OCI-LY1 (cell line): ENCODE measurements around the gene FNBP1.

Experiments used
- H2AFZ ChIP-seq: fragments of 200-600 bp; sonication (generic), shearing (Covaris generic); 2 replicates; pipeline ENCODE4 v1.6.0; 2014; ENCODE audit warnings: antibody characterized with exemption, mild to moderate bottlenecking, low read length
- H3F3A ChIP-seq: fragments of 200-600 bp; sonication (generic), shearing (Covaris generic); 2 replicates; pipeline ENCODE4 v1.6.0; 2014; ENCODE audit warnings: mild to moderate bottlenecking, antibody characterized with exemption, low read length, moderate library complexity; ENCODE audit not compliant: insufficient read depth
- H3K27ac ChIP-seq: fragments of 200-600 bp; sonication (generic); 2 replicates; pipeline ENCODE4 v1.5.1; 2014; ENCODE audit warnings: low read length, mixed run types, mild to moderate bottlenecking, low read depth; ENCODE audit not compliant: poor library complexity, severe bottlenecking
- H3K27me3 ChIP-seq: fragments of 200-600 bp; sonication (generic); 2 replicates; pipeline ENCODE4 v1.6.0; 2014; ENCODE audit warnings: antibody characterized with exemption, mild to moderate bottlenecking, low read length, moderate library complexity; ENCODE audit not compliant: insufficient read depth
- H3K36me3 ChIP-seq: fragments of 200-600 bp; sonication (generic); 2 replicates; pipeline ENCODE4 v1.6.1; 2014; ENCODE audit warnings: mild to moderate bottlenecking, antibody characterized with exemption, low read length, moderate library complexity, mixed read lengths; ENCODE audit not compliant: insufficient read depth
- H3K4me1 ChIP-seq: fragments of 200-600 bp; sonication (generic); 2 replicates; pipeline ENCODE4 v1.5.1; 2014; ENCODE audit warnings: mild to moderate bottlenecking, low read length, moderate library complexity; ENCODE audit not compliant: insufficient read depth, severe bottlenecking
- H3K4me2 ChIP-seq: fragments of 200-600 bp; sonication (generic), shearing (Covaris generic); 2 replicates; pipeline ENCODE4 v1.6.1; 2014; ENCODE audit warnings: low read length
- H3K4me3 ChIP-seq: fragments of 200-600 bp; sonication (generic); 2 replicates; pipeline ENCODE4 v1.5.1; 2014; ENCODE audit warnings: low read length, low read depth, mild to moderate bottlenecking, mixed read lengths; ENCODE audit not compliant: poor library complexity, severe bottlenecking
- H3K79me2 ChIP-seq: fragments of 200-600 bp; shearing (Covaris generic); 2 replicates; pipeline ENCODE4 v1.6.1; 2016; ENCODE audit warnings: mixed run types, low read length, mixed read lengths; ENCODE audit not compliant: insufficient read depth
- H3K9ac ChIP-seq: fragments of 200-600 bp; sonication (generic), shearing (Covaris generic); 2 replicates; pipeline ENCODE4 v1.6.1; 2014; ENCODE audit warnings: mild to moderate bottlenecking, low read length, mixed read lengths
- H3K9me2 ChIP-seq: fragments of 200-600 bp; sonication (generic), shearing (Covaris generic); 2 replicates; pipeline ENCODE4 v1.6.1; 2014; ENCODE audit warnings: low read depth, mild to moderate bottlenecking, low read length, mixed read lengths
- H3K9me3 ChIP-seq: fragments of 200-600 bp; shearing (Covaris generic); 2 replicates; pipeline ENCODE4 v1.6.1; 2014; ENCODE audit warnings: low read length, mixed read lengths
- H4K20me1 ChIP-seq: fragments of 200-600 bp; sonication (generic), shearing (Covaris generic); 2 replicates; pipeline ENCODE4 v1.6.0; 2016; ENCODE audit warnings: mild to moderate bottlenecking, low read length; ENCODE audit not compliant: insufficient read depth
- CTCF ChIP-seq: fragments of 200-600 bp; sonication (generic), shearing (Covaris generic); IDR thresholded peaks from 2 replicates; pipeline ENCODE4 v1.5.1; 2017; ENCODE audit warnings: mild to moderate bottlenecking, antibody characterized with exemption, low read length, moderate library complexity, mixed read lengths
- EZH2 ChIP-seq: fragments of 200-600 bp; sonication (generic), shearing (Covaris generic); IDR thresholded peaks from 2 replicates; pipeline ENCODE4 v1.8.0; 2017; ENCODE audit warnings: borderline replicate concordance, mixed run types, mild to moderate bottlenecking, antibody characterized with exemption, low read length, moderate library complexity, mixed read lengths

The FNBP1 gene

GRCh38 chr9:130036099-130036498 lies 6.9 kb downstream of the FNBP1 start:
- H3K4me1 ChIP-seq: peaks cover 20% of the 10 kb centered on the region
- no peaks in the 10 kb centered on the region for H3K79me2 ChIP-seq
- H4K20me1 ChIP-seq: no peaks in the 10 kb centered on the region
- H3K9me3 ChIP-seq: no peaks in the 10 kb centered on the region
- no peak overlapping the region for H2AFZ ChIP-seq
- H3K27me3 ChIP-seq: peaks cover 6% of the 10 kb centered on the region; the same call in 1 of the 2 replicates
- H3K36me3 ChIP-seq: no peaks in the 10 kb centered on the region
- TF ChIP-seq CTCF: no peak
- TF ChIP-seq EZH2: no peak
- H3F3A ChIP-seq: no peaks in the 10 kb centered on the region
- H3K4me2 ChIP-seq: no peak overlapping the region
- H3K9ac ChIP-seq: no peak overlapping the region
- no peaks in the 10 kb centered on the region for H3K9me2 ChIP-seq
- H3K4me3 ChIP-seq: no peak overlapping the region
- H3K27ac ChIP-seq: no peak overlapping the region

- Histone ChIP-seq H3K9ac (no peak overlapping the region), H3K79me2 (no peaks in the 10 kb centered on the region), H3K9me3 (no peaks in the 10 kb centered on the region), H2AFZ (no peak overlapping the region), H3K27ac (no peak overlapping the region), H3K4me1 (peaks cover 13% of the 10 kb centered on the region), H4K20me1 (no peaks in the 10 kb centered on the region), H3F3A (no peaks in the 10 kb centered on the region), H3K4me2 (no peak overlapping the region), H3K36me3 (no peaks in the 10 kb centered on the region), H3K27me3 (0 out of 2 replicates have a peak, but pooled peaks cover 4% of the 10 kb centered on the region), H3K9me2 (no peaks in the 10 kb centered on the region), H3K4me3 (no peak overlapping the region)
- TF ChIP-seq EZH2 (no peak), CTCF (no peak)
Observed at GRCh38 chr9:130034570-130034969, 8.4 kb downstream of the FNBP1 start.

- H3K27ac ChIP-seq: no peak overlapping the region
- 0 out of 2 replicates have a peak, but pooled peaks cover 4% of the 10 kb centered on the region for H3K27me3 ChIP-seq
- H3K36me3 ChIP-seq: no peaks in the 10 kb centered on the region
- no peaks in the 10 kb centered on the region for H3K4me1 ChIP-seq
- H3K9me2 ChIP-seq: no peaks in the 10 kb centered on the region
- no peaks in the 10 kb centered on the region for H3F3A ChIP-seq
- no peaks in the 10 kb centered on the region for H3K79me2 ChIP-seq
- no peaks in the 10 kb centered on the region for H4K20me1 ChIP-seq
- no peak overlapping the region for H2AFZ ChIP-seq
- H3K4me2 ChIP-seq: no peak overlapping the region
- no peak for TF ChIP-seq CTCF
- TF ChIP-seq EZH2: no peak
- H3K4me3 ChIP-seq: no peak overlapping the region
- H3K9ac ChIP-seq: no peak overlapping the region
- H3K9me3 ChIP-seq: no peaks in the 10 kb centered on the region
Observed at GRCh38 chr9:130030651-130031127, 12.3 kb downstream of the FNBP1 start.
